Fibroblast of skin of left quadriceps (primary cell): Measurements from ENCODE around the gene PPP2R2B.
A peak's percentile ranks its signal among the peaks of the same experiment; 100 is the strongest.
"Not testable (repeated sequence)": the region's sequence is repeated elsewhere in the genome, so short reads cannot be mapped to it uniquely, and the experiment has no call there.

Source experiments
- DNase-seq, 2 experiments: peaks; one replicate each; pipeline ENCODE4 v3.0.0-alpha.2; 2013; ENCODE audit warnings: low read depth in 2 of 2

Gene PPP2R2B

GRCh38 chr5:146745931-146746577, 132.5 kb downstream of the PPP2R2B start:
- DNase-seq = no peak

DNA sequence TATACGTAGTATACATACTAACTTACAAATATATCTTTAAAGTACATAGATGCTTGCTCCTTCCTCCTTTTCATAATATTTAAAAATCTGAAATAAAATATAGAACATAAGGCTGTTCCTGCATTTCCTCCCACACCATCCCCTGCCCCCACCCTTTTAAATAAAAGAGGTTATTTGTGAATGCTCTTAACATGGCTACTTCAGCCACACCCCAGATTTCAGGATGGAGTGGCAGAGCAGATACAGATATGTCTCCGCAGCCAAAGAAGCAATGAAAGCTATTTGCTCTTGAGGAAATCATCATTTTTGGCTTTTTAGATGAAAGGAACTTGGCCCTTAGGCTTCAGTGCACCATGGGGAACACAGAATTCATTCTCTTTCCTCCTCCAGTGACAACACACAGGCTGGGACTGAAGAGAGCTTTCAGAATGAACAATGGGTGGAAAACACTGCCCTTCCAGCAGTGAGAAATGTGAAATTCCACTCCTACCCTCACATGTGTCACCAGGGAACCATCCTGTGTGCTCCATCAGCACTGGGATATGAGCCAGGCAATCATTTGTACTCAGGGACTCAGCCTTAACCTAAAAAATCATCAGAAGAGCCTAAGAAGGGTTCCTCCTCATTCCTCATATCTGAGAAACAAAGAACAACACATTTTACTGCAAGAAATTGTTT, 134.3 kb downstream of the PPP2R2B start:
- no peak for DNase-seq

- DNase-seq = no peak
These were observed 143.5 kb downstream of the PPP2R2B start for GRCh38 chr5:146734936-146735577.

DNA sequence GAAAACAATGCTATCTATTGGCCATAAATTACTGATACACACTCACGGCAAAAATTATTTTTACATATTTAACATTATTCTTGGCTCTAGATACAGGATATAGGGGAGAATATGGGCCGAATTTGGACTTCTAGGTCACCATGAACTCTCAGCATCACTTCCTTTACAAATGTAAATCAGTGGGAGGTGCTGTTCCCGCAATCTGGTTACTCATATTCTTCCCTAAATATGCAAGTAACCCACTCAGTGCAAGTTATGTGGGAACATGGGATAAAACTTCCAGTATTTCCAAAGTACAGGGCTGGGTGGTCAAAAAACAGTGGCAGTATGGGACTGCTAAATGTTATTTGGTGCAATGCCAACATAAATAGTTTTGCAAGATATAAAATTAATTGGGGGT, 145.6 kb downstream of the PPP2R2B start:
- no peak for DNase-seq

- DNase-seq = peak; percentile 79 to 83
These were observed 146.5 kb downstream of the PPP2R2B start for GRCh38 chr5:146731909-146732659.

- not testable (repeated sequence) for DNase-seq
These were observed 149.8 kb downstream of the PPP2R2B start for GRCh38 chr5:146728746-146729145.

GRCh38 chr5:146726891-146727290, 151.7 kb downstream of the PPP2R2B start:
- no peak for DNase-seq

- DNase-seq = no peak
These were observed 152.5 kb downstream of the PPP2R2B start for GRCh38 chr5:146726020-146726419.

- no peak for DNase-seq
These were observed 153.5 kb downstream of the PPP2R2B start for GRCh38 chr5:146725025-146725424.

- DNase-seq = no peak
These were observed 156.2 kb downstream of the PPP2R2B start for GRCh38 chr5:146722361-146722779.

DNA sequence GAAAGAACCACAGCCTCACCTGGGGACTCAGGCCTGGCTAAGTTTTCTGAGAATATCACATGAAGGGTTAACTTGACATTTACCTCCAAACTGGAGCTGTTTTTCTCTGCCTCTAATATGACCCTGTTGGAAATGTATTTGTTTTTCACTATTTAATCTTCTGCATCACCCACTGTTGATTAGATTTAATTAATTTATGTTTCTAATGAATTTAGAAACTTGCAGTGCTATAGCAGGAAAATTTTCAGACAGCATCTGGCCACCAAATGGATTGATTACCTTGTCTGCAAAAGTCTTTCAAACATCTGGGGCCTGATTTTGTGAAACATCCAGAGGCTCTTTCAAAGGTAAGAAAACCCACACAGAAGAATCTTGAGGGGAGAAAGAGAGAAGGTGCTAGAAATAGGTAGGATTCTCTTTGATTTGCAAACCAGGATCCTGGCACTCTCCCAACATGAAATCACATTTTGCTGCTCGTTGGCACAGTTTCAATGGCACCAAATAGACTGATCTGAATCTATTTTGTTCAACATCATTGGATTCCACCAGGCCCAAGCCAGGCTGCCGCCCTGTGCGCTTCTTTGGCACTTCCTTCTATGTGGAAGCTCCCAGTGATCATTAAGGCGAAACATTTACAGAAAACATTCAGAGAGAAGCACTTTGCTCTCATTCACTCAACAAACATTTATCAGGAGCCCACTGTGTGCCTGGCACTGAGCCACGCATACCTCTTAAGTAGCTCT, 157.3 kb downstream of the PPP2R2B start:
- DNase-seq = no peak

- no peak for DNase-seq
These were observed 158.4 kb downstream of the PPP2R2B start for GRCh38 chr5:146720107-146720506.

DNA sequence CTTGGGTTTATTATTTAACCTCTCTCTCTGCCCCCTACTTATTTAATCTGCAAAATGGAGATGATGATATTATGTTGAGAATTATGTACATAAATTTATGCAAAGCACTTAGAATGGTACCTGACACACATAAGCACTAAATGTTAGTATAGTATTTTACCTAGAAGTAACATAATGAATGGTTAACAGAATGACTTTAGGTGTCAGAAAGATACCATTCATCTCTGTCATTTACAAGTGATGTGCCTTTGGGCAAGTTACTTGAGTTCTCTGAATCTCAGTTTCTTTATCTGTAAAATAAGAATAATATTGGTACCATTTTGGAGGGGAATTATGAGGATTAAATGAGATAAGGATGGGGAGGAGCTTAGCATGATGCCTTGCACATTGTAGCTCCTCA, 159.4 kb downstream of the PPP2R2B start:
- no peak for DNase-seq

DNA sequence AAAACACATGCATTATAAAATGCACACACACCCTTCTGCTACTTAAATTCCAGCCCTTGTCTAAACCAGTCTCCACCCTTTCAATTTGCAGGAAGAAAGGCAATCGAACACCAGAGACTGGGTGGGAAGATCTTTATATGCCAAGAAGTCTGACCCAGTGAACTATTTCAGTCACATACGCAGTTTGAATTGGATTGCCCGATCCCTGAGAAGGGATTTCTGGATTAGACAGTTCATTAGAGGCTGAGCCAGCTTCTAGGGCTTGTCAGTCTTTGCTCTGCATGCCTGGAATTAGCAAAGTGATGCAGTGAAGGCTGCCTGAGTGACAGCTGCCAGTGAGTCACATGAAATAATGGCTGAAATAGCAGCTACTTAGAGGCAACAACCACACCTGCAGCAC, 159.9 kb downstream of the PPP2R2B start:
- DNase-seq = no peak

- no peak for DNase-seq
These were observed 160.6 kb downstream of the PPP2R2B start for GRCh38 chr5:146717951-146718350.

DNA sequence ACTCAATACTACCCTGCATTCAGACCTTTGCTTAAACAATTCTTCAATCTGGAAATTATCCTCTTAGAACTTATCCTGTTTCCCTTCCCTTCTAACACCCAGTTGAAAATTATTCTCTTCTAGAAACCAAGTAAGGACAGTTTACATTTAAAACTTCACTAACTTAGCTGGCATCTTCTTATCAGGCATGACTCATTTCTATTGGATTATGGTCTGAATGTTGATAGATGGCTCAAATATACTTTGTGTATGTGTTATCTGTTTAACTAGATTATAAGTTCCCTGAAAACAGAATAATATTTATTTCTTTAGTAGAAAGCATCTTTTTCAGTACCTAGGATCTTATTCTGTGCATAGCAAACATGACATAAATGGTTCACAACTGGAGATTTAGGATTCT, 161.9 kb downstream of the PPP2R2B start:
- DNase-seq = no peak

DNA sequence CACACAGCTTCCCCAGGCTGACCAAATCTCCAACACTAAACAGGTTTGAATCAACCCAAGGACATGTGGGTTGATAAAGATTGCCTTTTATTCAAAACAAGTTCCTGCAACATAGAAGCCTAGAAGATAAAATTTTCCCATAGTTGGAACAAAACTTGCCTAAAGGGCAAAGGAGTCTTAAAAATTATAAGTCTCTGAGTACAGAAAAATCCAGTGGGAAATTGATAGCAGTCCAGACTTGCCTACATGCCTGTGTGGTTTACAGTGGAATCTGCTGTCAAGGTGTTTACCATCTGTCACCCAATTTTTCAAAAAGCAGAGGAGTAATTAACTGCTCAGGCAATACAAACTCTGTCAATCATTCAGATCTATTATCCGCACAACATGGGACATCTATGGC, 168.2 kb downstream of the PPP2R2B start:
- DNase-seq = no peak

DNA sequence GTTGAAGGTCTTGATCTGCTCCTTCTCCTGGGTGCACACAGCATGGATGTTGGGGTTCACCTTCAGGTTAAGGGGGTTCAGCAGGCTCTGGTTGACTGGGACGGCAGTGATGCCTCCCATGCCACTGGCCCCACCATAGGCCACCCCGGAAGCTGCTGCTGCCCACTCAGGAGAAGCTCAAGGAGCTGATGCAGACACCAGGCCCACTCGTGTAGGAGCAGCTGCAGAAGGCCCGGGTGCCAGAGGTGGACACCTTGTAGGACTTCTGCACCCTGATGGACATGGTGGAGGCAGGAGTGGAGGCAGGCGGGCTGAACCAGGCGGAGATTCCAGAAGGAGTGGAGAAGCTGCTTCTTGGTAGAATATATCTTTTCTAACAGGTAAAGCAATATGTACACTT, 171.2 kb downstream of the PPP2R2B start:
- DNase-seq = no peak

- no peak for DNase-seq
These were observed 172.1 kb downstream of the PPP2R2B start for GRCh38 chr5:146706321-146706972.

DNA sequence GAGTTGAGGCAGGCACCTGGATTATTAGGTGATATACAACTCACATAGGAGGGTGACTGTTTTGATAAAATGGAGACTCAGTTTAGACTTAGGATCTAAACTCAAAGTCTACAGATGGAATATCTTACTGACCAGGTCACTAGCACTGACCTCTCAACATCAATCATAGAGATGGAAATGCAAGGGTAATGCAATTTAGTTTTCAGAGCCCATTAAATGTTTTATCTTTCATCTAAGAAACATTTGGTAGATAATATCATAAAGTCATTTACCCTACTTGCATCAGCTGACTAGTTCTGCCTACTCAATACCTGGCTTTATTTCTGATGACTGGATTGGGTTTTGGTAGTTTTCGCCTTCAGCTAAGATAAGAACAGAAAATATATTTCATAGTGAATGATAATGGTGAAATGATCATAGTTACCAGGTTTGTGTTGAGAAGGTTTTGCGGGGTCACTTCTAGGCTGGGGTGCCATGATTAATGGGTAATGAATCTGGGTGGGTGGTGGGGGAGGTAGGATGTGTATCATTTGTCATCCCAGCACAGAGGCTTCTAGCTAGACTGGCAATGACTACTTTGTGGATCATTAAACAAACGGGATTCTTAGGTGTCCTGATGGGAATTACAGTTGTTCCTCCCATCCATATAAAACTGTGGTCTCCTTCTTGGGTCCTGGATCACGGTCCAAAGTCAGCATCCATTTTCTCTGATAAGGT, 173.4 kb downstream of the PPP2R2B start:
- DNase-seq = no peak

DNA sequence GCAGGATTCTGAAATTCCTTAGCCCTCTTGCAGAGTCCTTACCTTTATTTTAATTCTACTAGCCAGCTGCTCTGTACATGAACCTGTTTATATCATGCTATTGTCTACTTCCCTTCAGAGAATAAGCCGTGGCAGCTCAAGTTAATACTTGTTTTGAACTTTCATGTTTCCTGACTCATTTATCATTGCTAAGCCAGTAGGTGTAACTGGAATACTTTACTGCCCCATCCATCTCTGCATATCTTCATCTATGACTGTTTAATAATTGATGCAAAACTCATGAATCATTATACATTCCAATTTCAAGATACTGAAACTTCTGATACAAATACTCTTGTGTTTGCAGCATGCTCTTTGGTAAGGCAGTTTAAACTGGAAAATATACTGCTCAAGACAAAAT, 174.7 kb downstream of the PPP2R2B start:
- no peak for DNase-seq
